ENCODE measurements around the gene CWC22. TPM values are rescaled to one million over a fixed set of nuclear protein-coding genes. Genes with fewer than 3 reads are reported as not detected.
"Not testable (repeated sequence)": the region's sequence is repeated elsewhere in the genome, so short reads cannot be mapped to it uniquely, and the experiment has no call there.

CWC22 gene
- total and polyA plus RNA-seq, 5 donors: 9.2 to 15.6 (median 14.2) TPM

- peak in 1 of 3 donors; percentile 33 for DNase-seq
- peaks cover 1% of the 10 kb centered on the region for H3K4me1 ChIP-seq (ENCODE audit: control insufficient read depth, insufficient read depth, low read length)
- intact Hi-C loops (cut with DNase I): no loop called here
- no peak overlapping the region for H3K4me3 ChIP-seq (ENCODE audit: low read length)
- no peak overlapping the region for H3K27ac ChIP-seq (ENCODE audit: low read length)
- H3K9me3 ChIP-seq (ENCODE audit: control insufficient read depth, low read length): no peaks in the 10 kb centered on the region
- 71% methylated on average over 5 of the region's 5 CpGs for WGBS
- ATAC-seq: peak; percentile 47 to 71
- no peaks in the 10 kb centered on the region for H3K27me3 ChIP-seq (ENCODE audit: control insufficient read depth, insufficient read depth)
Observed at GRCh38 chr2:180033993-180034894, 27.1 kb upstream of the CWC22 start.

GRCh38 chr2:180029575-180029974 is 22.5 kb upstream of the CWC22 start:
- no peaks in the 10 kb centered on the region for H3K27me3 ChIP-seq (ENCODE audit: control insufficient read depth, insufficient read depth)
- no peak overlapping the region for H3K4me3 ChIP-seq (ENCODE audit: low read length)
- H3K27ac ChIP-seq (ENCODE audit: low read length): no peak overlapping the region
- ATAC-seq (no peak), DNase-seq (no peak)
- no peaks in the 10 kb centered on the region for H3K9me3 ChIP-seq (ENCODE audit: control insufficient read depth, low read length)
- H3K4me1 ChIP-seq (ENCODE audit: control insufficient read depth, insufficient read depth, low read length): peaks cover 1% of the 10 kb centered on the region
- 70% methylated on average over 1 of the region's 1 CpG for WGBS
- intact Hi-C loops (cut with DNase I): no loop called here

GRCh38 chr2:180021850-180022249 is 14.8 kb upstream of the CWC22 start:
- 94% methylated on average over 23 of the region's 23 CpGs for WGBS
- no peak overlapping the region for H3K27ac ChIP-seq (ENCODE audit: low read length)
- intact Hi-C loops (cut with DNase I): no loop called here
- no peaks in the 10 kb centered on the region for H3K27me3 ChIP-seq (ENCODE audit: control insufficient read depth, insufficient read depth)
- no peaks in the 10 kb centered on the region for H3K9me3 ChIP-seq (ENCODE audit: control insufficient read depth, low read length)
- DNase-seq (peak in 1 of 3 donors; percentile 48), ATAC-seq (no peak)
- H3K4me3 ChIP-seq (ENCODE audit: low read length): no peak overlapping the region
- no peaks in the 10 kb centered on the region for H3K4me1 ChIP-seq (ENCODE audit: control insufficient read depth, insufficient read depth, low read length)

GRCh38 chr2:180017784-180018183 is 10.7 kb upstream of the CWC22 start:
- no peaks in the 10 kb centered on the region for H3K4me1 ChIP-seq (ENCODE audit: control insufficient read depth, insufficient read depth, low read length)
- peak; percentile 62 to 74 for ATAC-seq
- 52% methylated on average over 4 of the region's 4 CpGs for WGBS
- no peak overlapping the region for H3K4me3 ChIP-seq (ENCODE audit: low read length)
- H3K27me3 ChIP-seq (ENCODE audit: control insufficient read depth, insufficient read depth): no peaks in the 10 kb centered on the region
- peak; percentile 47 to 73 (median 65) for DNase-seq
- H3K27ac ChIP-seq (ENCODE audit: low read length): no peak overlapping the region
- intact Hi-C loops (cut with DNase I): no loop called here
- H3K9me3 ChIP-seq (ENCODE audit: control insufficient read depth, low read length): no peaks in the 10 kb centered on the region

- intact Hi-C loops (cut with DNase I): no loop called here
- WGBS: 88% methylated on average over 2 of the region's 2 CpGs
- Histone ChIP-seq H3K27me3 (ENCODE audit: control insufficient read depth, insufficient read depth) (no peaks in the 10 kb centered on the region), H3K4me3 (ENCODE audit: low read length) (no peak overlapping the region), H3K9me3 (ENCODE audit: control insufficient read depth, low read length) (no peaks in the 10 kb centered on the region), H3K4me1 (ENCODE audit: control insufficient read depth, insufficient read depth, low read length) (no peaks in the 10 kb centered on the region), H3K27ac (ENCODE audit: low read length) (no peak overlapping the region)
- DNase-seq: no peak
- ATAC-seq: no peak
Observed at GRCh38 chr2:180016937-180017336, 9.8 kb upstream of the CWC22 start.

GRCh38 chr2:180015951-180016709 is 9.0 kb upstream of the CWC22 start:
- DNase-seq (no peak), ATAC-seq (no peak)
- intact Hi-C loops (cut with DNase I): no loop called here
- no peaks in the 10 kb centered on the region for H3K27me3 ChIP-seq (ENCODE audit: control insufficient read depth, insufficient read depth)
- H3K4me3 ChIP-seq (ENCODE audit: low read length): no peak overlapping the region
- 70% methylated on average over 5 of the region's 5 CpGs for WGBS
- no peaks in the 10 kb centered on the region for H3K9me3 ChIP-seq (ENCODE audit: control insufficient read depth, low read length)
- no peak overlapping the region for H3K27ac ChIP-seq (ENCODE audit: low read length)
- no peaks in the 10 kb centered on the region for H3K4me1 ChIP-seq (ENCODE audit: control insufficient read depth, insufficient read depth, low read length)

GRCh38 chr2:180012523-180012922 is 5.4 kb upstream of the CWC22 start:
- intact Hi-C loops (cut with DNase I): no loop called here
- no peaks in the 10 kb centered on the region for H3K9me3 ChIP-seq (ENCODE audit: control insufficient read depth, low read length)
- H3K27me3 ChIP-seq (ENCODE audit: control insufficient read depth, insufficient read depth): no peaks in the 10 kb centered on the region
- DNase-seq (no peak), ATAC-seq (no peak)
- H3K27ac ChIP-seq (ENCODE audit: low read length): no peak overlapping the region
- WGBS: 90% methylated on average over 4 of the region's 4 CpGs
- H3K4me1 ChIP-seq (ENCODE audit: control insufficient read depth, insufficient read depth, low read length): no peaks in the 10 kb centered on the region
- H3K4me3 ChIP-seq (ENCODE audit: low read length): no peak overlapping the region

GRCh38 chr2:180010701-180011100 is 3.6 kb upstream of the CWC22 start:
- ATAC-seq: no peak

GRCh38 chr2:180006231-180006630 is 866 bp downstream of the CWC22 start:
- H3K9me3 ChIP-seq (ENCODE audit: control insufficient read depth, low read length): no peaks in the 10 kb centered on the region
- H3K4me3 ChIP-seq (ENCODE audit: low read length): peak overlapping the region; percentile 92
- DNase-seq: no peak
- intact Hi-C loops (cut with DNase I): no loop called here
- H3K4me1 ChIP-seq (ENCODE audit: control insufficient read depth, insufficient read depth, low read length): no peaks in the 10 kb centered on the region
- no peak overlapping the region for H3K27ac ChIP-seq (ENCODE audit: low read length)
- H3K27me3 ChIP-seq (ENCODE audit: control insufficient read depth, insufficient read depth): no peaks in the 10 kb centered on the region
- ATAC-seq: no peak
- WGBS: 11% methylated on average over 7 of the region's 7 CpGs

More at GRCh38 chr2:180010701-180011100, 3.6 kb upstream of the CWC22 start:
- Histone ChIP-seq H3K4me3 (ENCODE audit: low read length) (no peak overlapping the region), H3K4me1 (ENCODE audit: control insufficient read depth, insufficient read depth, low read length) (no peaks in the 10 kb centered on the region), H3K27ac (ENCODE audit: low read length) (no peak overlapping the region), H3K27me3 (ENCODE audit: control insufficient read depth, insufficient read depth) (no peaks in the 10 kb centered on the region), H3K9me3 (ENCODE audit: control insufficient read depth, low read length) (no peaks in the 10 kb centered on the region)
- intact Hi-C loops (cut with DNase I): no loop called here
- DNase-seq: no peak
- 69% methylated on average over 2 of the region's 2 CpGs for WGBS

GRCh38 chr2:180005465-180005864 is 1.6 kb downstream of the CWC22 start:
- H3K27ac ChIP-seq (ENCODE audit: low read length); H3K4me1 ChIP-seq (ENCODE audit: control insufficient read depth, insufficient read depth, low read length); intact Hi-C loops (cut with DNase I); H3K9me3 ChIP-seq (ENCODE audit: control insufficient read depth, low read length); ATAC-seq; DNase-seq; H3K4me3 ChIP-seq (ENCODE audit: low read length); H3K27me3 ChIP-seq (ENCODE audit: control insufficient read depth, insufficient read depth): not testable (repeated sequence)
- WGBS: 97% methylated on average over 7 of the region's 7 CpGs

- DNase-seq: no peak
- H3K4me3 ChIP-seq (ENCODE audit: low read length): no peak overlapping the region
- no peaks in the 10 kb centered on the region for H3K4me1 ChIP-seq (ENCODE audit: control insufficient read depth, insufficient read depth, low read length)
- H3K27me3 ChIP-seq (ENCODE audit: control insufficient read depth, insufficient read depth): no peaks in the 10 kb centered on the region
- no peaks in the 10 kb centered on the region for H3K9me3 ChIP-seq (ENCODE audit: control insufficient read depth, low read length)
- no peak for ATAC-seq
- WGBS: 87% methylated on average over 5 of the region's 5 CpGs
- no peak overlapping the region for H3K27ac ChIP-seq (ENCODE audit: low read length)
- intact Hi-C loops (cut with DNase I): no loop called here
Observed at GRCh38 chr2:180004731-180005130, 2.4 kb downstream of the CWC22 start.

Measured in right cardiac atrium (tissue), 5 donors.